Sciatic nerve (tissue), 2 donors: Measurements from ENCODE around the gene GBGT1. TPM values are rescaled to one million over a fixed set of nuclear protein-coding genes. Genes with fewer than 3 reads are reported as not detected.
"Not testable (repeated sequence)": the region's sequence is repeated elsewhere in the genome, so short reads cannot be mapped to it uniquely, and the experiment has no call there.

Source experiments
- ATAC-seq: fragments of 200-7000 bp; cut with Tn5 transposase; one replicate; pipeline ENCODE4 v1.9.1; 2020; ENCODE audit warnings: mild to moderate bottlenecking, moderate library complexity
- DNase-seq: peaks from one replicate; pipeline ENCODE4 v3.0.0-alpha.2; 2020; ENCODE audit warnings: low spot score
- intact Hi-C: fragments of 100-400 bp; cut with DNase I; formaldehyde crosslinking; loops from one replicate; pipeline ENCODE4 v1.14.2; 2022
- total RNA-seq: library from RNA; stranded (reverse); fragmentation: NEBNext Ultra II Directional; extraction: Animal tissue kit (Norgen Biotek cat#: 25700); gene quantifications from one replicate; pipeline ENCODE4 v1.2.1, GENCODE V29; 2021
- donor health status: DM: no; HTN: no; CAD: no.
- donor health status: DM: no; HTN: no; CAD: no.

Gene GBGT1
- 23.2 TPM for total RNA-seq

DNA sequence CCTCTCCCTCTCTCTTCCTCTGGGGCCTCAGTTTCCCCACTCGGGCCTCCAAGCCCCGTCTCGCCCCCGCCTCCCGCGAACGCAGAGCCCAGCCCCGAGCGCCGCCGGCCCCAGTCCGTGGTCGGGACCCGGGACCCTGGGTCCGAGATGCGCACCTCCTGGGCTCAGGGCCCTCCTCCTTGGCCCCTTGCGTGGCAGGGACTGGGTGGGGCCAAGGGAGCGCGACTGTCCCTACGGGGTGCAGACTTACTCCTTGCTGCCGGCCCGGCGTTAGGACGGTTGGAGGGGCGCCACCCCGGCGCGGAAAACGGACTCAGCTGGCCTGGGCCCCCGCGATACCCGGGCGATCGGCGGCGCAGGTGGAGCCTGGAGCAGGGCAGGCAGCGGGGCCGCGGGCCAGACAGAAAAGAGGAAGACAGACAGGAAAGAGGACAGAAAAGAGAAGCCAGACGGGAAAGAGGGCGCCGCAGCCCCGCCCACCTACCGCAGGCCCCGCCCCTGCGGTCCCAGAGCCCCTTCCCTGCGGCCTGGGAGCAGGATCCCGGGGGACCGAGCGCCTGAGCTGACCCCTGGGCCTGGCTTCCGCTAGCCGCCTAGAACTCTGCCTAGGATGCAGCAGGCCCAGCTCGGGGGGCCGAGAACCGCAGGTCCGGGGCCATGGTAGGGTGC is at the start of gene GBGT1:
Gene GBGT1 (minus strand): TSS at position 411 of the 669 bp plus-strand sequence. CDS start 1,502 bp downstream, outside the sequence.
- ATAC-seq (peak; percentile 72), DNase-seq (peak; percentile 84)
- intact Hi-C loops, result no loop called here

DNA sequence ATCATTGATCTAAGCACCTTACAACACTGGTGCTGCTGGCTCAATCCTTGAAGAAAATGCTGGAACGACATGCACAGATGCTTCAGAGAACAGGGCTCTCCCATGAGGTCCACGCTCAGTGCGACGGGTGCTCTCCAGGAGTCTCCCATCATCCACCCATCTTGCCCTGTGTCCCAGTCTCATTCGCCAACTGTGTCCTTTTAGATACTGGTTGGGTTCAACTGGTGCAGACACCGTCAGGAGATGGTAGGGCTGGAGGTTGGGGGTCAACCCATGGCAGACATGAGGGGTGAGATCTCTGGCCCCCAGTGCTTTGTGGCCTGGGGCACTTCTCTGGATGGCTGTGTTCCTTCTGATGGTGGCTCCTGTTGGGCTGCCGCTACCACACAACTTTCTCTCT is 46.9 kb upstream of the GBGT1 start:
- intact Hi-C loops, result no loop called here
- ATAC-seq (no peak), DNase-seq (peak; percentile 27)

DNA sequence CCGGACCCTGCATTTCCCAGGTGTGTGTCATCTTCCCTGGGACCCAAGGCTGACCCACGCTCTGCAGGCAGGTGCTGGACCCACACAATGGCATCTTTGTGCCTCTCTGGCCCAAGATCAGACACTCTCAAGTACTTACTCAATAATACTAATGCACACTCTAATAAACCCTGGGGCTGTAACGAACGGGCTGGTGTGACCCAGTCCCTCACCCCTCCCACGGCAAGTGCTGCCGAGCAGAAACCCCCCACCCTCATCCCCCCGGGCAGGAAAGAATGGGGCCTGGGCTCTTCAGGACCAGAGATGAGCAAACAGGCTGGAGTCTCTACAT is 46.5 kb upstream of the GBGT1 start:
- peak; percentile 28 for DNase-seq
- no peak for ATAC-seq
- intact Hi-C loops, result no loop called here

DNA sequence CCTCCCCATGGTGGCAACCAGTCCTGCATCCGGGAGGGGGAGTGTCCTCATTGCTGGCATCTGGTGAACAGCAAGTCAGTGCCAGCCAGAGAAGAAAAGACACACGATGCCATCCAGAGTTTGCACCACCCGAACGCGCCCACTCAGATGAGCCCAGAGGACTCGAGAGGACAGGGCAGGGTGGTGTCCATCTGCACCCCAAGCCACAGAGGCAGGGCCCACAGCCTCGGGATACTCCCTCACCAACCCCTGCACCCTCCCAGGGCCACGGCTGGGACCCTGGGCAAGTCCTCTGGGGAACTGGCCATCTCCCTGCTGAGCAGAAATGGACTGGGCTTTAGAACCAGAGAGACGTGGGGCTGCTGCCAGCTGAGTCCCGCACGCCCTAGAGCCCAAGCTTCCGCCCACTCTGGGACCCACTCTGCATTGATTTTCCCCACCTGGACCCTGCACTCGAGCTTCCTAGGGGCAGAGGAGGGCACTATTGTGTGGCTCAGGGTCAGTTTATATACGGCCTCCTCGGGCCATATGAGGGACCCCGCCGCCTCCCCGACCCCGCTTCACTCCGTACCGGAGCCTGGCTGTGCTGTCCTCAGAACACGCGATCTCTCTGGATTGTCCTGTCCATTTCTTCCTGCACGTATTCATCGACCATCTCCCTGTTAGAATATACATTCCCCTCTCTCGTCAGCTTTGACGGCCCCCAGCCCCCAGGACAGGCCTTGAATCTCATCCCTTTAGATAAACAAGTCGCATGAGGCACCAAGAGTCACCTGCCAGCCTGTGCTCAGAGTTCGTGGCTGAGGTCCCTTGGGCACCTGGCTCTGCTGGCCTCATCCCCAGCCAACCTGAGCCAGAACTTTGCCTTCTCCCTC is 45.9 kb upstream of the GBGT1 start:
- intact Hi-C loops, ATAC-seq: not testable (repeated sequence)
- DNase-seq, result peak; percentile 25

DNA sequence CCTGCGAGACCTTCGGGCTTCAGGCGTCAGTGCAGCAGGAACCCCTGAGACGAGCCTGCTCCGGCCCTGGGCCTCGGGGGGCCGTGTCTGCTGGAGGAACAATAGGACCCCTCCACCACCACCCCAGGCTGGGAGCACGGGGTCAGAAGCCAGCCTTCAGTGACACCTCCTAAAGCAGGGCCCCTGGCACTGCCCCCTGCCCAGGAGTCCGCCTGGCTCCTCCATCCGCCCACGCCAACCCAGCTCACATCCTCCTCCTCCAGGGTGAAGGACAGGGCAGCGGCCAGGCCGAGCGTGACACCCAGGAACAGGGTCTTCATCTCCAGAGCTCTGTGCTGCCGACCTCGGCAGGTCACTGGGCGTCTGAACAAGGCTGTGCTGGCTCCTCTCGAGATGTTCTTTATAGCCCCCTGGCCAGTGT is 45.2 kb upstream of the GBGT1 start, which contains the start of gene OBP2B:
Gene OBP2B (minus strand): TSS at position 371 of the 421 bp plus-strand sequence. CDS start 51 bp downstream, at position 320.
- ATAC-seq, intact Hi-C loops, DNase-seq: not testable (repeated sequence)

DNA sequence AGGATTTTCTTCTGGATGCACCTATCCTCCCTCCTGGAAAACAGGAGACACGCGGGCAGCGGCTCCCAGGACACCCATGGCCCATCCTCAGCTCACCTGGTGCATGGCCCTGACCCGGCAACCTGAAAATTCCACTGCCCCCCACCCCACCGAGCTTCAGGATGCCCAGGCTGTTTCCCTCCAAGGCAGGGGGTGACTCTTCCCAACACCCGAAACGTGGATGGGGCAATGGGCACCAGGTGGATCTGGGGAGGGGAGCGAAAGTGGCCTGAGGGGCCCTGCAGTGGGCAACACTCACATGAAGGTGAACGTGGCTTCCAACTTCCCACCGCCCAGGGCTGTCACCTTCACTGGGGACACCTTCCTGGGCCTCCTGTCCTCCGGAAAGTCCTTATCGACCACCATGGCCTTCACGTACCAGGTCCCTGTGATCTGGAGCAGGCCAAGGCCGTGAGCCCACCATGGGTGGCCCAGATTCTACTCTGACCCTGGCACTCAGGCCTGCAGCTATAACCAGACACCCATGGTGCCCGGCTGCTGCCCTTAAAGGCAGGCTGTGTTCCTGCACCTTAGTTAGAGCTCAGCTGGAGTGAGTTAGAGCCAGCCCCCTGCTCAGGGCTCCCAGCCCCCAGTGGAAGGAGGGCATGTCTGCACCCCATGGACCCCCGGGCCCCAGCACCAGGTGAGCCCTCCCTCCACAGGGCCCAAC is 44.6 kb upstream of the GBGT1 start:
- intact Hi-C loops, ATAC-seq: not testable (repeated sequence)
- DNase-seq, result peak; percentile 39

DNA sequence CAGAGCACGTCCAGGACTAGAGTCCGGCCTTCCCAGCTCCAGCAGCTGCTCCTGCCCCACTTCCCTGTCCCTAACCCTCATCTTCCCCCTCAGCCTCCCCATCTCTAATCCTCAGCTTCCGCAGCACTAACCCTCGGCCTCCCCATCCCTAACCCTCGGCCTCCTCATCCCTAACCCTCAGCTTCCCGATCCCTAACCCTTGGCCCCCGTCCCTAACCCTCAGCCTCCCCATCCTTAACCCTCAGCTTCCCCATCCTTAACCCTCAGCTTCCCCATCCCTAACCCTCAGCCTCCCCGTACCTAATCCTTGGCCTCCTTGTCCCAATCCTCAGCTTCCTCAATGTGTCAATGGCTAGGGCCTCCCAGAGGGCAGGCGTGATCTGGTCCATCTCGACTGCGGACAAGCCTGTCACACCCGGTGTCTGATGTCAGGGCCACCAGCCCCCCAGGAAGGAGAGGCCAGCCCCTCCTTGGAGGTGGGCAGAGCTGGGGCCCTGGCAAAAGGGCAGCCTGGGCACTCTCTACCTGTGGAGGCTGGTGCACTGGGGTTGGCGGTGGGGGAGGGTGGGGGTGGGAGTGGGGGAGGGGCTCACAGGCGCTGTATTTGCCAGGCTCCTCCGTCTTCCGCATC is 43.9 kb upstream of the GBGT1 start:
- no peak for ATAC-seq

DNA sequence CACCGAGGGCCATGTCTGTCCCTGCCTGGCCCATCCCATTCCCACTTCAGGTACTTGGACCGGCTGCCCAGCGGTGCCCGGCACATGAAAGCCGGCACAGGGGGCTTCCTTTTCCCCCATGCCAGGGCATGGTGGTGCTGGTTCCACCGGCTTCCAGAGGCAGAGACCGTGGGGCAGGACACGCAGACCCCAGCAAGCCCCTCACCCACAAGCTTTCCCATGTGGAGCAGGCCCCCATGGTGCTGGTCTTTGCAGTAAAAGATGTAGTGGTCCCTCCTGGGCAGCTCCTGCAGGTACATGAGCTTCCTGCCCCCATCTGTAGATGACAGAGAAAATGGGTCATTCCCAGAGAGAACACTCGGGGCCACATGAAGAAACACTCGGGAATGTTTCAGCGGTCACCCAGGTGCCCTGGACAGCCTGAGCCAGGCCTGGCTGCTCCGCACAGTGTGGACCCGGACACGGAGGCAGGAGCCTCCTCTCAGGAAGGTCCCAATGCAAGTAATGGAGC is 43.4 kb upstream of the GBGT1 start:
- no peak for ATAC-seq
- intact Hi-C loops, result no loop called here

More for the DNA sequence above, 43.9 kb upstream of the GBGT1 start:
- peak; percentile 34 for DNase-seq
- intact Hi-C loops, result no loop called here

DNA sequence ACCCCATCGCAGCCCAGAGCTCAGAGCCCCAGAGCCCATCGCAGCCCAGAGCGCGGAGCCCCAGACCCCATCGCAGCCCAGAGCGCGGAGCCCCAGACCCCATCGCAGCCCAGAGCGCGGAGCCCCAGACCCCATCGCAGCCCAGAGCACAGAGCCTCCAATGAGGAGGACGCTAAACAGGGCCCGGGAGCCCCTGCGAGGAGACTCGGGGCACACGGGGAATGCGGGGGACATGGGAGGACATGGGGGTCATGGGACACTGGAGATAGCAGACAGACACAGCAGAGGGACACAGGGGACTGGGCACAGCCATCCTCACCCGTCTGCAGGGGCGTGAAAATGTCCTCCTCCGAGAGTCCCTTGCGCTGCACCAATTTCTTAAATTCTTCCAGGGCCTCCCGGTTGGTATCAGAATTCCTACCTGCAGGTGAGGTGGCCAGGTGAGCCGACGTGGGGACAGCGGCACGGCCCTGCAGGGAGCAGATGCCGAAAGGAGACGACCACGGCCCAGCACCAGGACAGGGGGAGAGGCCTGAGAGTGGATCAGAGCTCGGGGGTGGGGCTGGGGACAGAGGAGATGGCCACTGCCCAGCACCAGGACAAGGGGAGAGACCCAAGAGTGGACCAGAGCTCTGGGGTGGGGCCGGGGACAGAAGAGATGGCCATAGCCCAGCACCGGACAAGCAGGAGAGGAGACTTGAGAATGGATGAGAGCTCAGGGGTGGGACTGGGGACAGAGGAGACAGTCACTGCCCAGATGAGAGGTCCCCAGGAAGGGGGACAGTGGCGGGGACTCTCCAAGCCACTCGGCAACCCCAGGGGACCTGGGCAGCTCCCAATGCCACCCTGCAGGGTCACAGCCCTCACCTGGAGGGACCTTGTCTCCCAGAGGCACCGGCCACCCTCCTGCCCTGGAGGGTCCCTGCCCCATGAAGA is 42.5 kb upstream of the GBGT1 start:
- ATAC-seq, result no peak
- peak; percentile 31 for DNase-seq
- intact Hi-C loops, result no loop called here

More for the DNA sequence above, 43.4 kb upstream of the GBGT1 start:
- peak; percentile 31 for DNase-seq

DNA sequence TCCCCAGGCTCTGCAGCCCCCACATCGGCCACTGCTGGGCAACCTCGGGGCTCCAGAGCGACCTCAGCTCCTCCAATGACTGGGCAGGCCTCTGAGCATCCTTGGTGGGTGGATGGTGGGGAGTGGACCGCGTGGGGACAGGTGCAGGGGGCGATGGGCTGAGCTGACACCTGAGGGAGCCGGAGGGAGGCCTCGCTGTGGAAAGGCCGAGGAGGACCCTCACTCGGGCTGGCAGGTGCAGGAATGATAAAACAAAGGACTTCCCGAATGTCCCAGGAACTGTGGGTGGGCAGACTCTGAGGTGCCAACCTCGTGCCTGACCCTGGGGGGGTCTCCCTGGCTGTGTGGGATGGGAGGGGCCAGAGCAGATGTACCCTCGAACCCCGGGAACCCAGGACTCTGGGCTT is 41.8 kb upstream of the GBGT1 start:
- ATAC-seq, intact Hi-C loops: not testable (repeated sequence)
- DNase-seq, result peak; percentile 42

DNA sequence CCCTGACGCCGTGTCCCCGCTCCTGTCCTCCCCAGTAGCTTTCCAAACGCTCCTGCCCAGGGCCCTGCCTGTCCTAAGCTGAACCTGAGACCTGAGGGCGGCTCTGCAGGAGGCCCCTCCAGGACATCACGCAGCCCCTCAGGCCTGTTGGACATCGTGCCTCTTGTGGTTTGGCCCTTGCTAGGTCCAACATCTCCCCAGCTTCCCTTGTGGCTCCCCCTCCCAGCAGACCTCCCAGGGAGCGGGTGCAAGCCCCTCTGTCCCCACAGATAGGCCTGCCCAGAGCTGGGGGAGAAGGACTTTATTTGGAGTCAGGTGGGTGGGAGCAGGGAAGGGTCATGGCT is 41.3 kb upstream of the GBGT1 start:
- DNase-seq, result no peak
- ATAC-seq, result no peak
- intact Hi-C loops, result no loop called here

DNA sequence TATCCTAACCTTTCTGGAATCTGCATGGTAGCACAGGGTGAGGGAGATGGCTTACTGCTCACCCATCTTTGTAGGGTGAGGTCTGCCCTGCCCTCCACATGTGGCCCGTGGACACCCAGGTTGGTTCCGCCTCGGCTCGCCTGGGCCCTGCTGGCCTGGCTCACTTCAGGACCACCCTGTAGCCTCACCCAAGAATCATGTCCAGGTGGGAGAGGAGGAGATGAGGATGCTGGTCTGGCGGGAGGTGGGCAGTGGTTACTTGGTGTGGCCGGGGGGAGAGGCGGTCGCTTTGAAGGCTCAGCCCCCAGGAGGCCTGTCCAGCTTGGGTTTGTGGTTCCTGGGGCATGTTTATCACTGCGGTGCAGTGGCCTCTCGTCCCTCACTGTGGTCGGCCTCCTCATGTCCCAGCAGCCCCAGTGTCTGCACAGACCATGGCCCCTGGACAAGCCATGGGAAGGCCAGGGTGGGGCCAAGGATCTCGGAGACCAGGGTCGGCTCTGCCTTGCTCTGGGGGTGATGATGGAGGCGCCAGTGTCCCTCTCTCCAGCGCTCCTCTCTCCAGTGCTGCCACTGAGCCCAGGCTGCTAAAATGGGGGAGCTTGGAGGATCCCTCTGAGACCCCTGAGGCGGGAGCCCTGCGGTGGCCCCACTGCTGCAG is 40.8 kb upstream of the GBGT1 start:
- intact Hi-C loops, result no loop called here
- ATAC-seq (no peak), DNase-seq (peak; percentile 44)

DNA sequence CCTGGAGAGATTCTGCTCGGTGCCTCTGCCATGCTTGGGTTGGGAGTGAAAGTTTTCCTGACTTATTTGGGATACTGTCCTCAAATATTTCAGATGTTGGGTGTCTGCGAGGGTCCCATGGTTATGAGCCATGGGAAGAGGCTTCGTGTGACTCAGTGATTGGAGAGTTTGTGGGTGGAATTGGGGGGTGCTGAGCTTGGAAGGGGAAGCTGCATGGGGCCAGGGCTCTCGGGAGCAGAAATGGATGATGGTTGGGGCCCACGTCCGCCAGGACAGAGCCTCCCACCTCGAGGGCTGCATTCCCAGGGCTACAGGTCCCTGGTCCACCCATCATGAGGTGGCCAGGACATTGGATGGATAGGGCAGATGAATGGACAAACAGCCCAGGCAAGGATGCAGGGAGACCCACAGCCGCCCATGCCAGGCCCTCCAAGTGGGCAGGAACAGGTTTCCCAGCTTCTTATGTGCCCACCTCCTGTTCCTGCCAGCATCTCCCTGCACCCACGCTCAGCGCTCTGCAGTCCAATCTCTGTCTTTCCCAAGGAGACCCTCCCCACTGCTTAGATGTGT is 39.9 kb upstream of the GBGT1 start:
- no peak for ATAC-seq
- peak; percentile 34 for DNase-seq
- intact Hi-C loops, result no loop called here

DNA sequence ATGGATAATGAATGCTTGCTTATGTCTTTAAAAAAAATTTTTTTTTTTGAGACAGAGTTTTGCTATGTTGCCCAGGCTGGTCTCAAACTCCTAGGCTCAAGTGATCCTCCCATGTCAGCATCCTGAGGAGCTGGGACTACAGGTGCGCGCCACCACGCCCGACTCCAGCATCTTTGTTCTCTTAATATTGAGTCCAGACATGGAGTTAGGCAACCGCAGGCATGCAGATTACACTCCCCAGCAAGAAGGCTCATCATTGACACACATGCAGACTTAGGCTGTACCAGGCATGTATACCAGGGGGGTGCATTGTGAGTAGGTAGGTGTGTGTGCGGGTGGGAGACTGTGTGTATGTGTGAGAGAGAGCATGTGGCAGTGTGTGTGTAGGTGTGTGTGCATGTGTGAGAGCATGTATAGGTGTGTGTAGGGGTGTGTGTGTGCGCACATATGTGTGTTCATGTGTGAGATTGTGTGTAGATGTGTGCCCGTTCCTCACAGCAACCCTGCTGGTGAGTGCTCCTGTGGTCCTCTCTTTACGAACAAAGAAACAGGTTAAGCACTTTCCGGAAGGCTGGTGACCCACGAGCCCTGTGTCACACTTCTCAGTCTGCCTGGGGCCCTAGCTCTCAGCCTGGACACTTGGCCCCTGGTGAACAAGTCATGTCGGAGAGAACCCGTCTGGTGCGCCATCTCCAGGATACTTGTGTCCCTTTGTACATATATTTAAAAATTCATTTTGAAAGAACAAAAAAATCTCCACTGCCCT is 39.2 kb upstream of the GBGT1 start:
- intact Hi-C loops, result no loop called here
- DNase-seq, result peak; percentile 33

DNA sequence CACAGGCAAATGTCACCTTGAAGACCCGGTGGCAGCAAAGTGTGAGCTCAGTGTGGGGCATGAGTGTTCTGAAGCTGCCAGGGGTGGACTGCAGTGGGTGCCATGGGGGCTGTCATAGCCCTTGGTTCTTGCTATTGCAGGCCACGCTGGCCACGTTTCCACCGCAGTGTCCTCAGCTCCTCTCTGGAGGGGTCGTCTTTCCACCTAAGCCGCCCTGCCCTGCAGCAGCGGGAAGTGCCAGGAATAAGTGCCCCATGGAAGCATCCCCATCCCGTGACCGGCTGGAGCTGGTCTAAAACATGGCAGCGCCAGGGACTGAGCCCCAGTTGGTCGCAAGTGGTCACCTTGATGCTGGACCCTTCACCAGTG is 38.4 kb upstream of the GBGT1 start:
- ATAC-seq (no peak), DNase-seq (no peak)
- intact Hi-C loops, result no loop called here

More for the DNA sequence above, 39.2 kb upstream of the GBGT1 start:
- ATAC-seq, result no peak

DNA sequence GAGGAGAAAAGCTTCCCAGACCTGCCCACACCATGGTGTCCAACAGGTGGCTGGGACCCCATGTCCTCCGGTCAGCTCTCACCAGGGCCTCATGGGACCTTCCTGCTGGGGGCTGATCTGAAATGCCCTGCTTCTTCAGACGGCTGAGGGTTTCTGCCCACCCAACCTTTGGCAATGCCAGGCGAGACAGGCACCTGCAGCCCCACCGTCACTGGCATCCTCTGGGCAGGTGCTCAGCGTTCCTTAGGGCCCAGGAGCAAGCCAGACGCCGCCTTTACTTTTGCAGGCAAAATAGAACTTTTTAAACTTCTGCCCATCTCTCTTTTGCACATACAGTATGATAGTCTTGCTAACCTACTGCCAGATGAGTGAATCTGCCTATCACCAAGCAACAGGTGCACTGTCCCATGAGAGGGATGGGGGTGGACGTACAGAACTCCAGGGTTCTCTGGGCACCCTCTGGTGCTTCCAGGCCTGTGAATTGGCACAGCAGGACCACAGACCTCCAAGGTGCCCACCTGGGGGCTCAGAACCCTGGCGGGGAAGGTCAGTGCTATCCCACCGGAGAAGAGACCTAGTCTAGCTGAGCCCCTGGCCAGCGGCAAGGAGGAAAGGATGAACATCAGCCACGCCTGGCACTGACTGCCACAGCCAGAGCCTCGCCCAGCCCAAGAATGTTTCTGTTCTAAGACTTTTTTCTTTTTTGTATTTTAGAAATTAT is 37.9 kb upstream of the GBGT1 start:
- ATAC-seq, result no peak
- intact Hi-C loops, result no loop called here
- DNase-seq, result no peak
